ENCODE measurements around the gene NEUROG2.
"Not testable (repeated sequence)": the region's sequence is repeated elsewhere in the genome, so short reads cannot be mapped to it uniquely, and the experiment has no call there.

The NEUROG2 gene

DNA sequence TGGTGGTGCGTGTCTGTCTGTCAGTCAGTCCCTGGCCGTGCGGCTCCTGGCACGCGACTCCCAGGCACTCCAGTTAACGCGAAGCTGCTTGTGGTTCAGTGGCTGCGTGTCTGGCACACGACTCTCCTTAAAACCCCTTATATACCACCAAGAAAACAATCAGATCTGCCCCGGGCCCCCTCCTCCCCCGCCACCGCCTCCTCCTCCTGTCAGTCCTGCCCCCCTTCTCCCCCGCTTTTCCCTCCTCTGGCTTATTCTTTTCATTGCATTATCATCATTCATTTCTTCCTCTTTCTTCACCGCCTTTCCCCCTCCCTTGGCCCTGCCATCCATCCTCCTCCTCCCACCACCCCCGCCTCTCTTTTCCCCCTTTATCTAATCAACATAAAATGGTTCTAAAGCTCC is at the start of gene NEUROG2:
TSS of gene NEUROG2 (minus strand) at position 115 of the 405 bp plus-strand sequence. CDS start 705 bp downstream, outside the sequence.
- no peak for FAIRE-seq
- no peak for DNase-seq (ENCODE audit: low spot score)

DNA sequence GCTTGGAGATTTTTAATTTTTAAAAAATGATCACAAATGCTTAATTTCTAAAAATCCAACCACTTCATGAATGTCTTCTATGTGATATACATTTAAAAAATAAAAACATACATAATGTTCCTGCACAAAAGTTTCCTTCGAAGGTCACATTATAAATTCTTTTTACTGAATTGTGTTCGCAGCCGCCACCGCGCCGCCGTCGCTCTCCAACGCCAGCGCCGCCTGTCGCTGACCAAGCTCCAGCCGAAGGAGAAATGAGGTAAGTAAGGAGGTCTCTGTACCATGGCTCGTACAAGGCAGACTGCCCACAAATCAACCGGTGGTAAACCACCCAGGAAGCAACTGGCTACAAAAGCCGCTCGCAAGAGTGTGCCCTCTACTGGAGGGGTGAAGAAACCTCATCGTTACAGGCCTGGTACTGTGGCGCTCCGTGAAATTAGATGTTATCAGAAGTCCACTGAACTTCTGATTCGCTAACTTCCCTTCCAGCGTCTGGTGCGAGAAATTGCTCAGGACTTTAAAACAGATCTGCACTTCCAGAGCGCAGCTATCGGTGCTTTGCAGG is 48.8 kb upstream of the NEUROG2 start:
- DNase-seq (ENCODE audit: low spot score) (no peak), FAIRE-seq (no peak)

DNA sequence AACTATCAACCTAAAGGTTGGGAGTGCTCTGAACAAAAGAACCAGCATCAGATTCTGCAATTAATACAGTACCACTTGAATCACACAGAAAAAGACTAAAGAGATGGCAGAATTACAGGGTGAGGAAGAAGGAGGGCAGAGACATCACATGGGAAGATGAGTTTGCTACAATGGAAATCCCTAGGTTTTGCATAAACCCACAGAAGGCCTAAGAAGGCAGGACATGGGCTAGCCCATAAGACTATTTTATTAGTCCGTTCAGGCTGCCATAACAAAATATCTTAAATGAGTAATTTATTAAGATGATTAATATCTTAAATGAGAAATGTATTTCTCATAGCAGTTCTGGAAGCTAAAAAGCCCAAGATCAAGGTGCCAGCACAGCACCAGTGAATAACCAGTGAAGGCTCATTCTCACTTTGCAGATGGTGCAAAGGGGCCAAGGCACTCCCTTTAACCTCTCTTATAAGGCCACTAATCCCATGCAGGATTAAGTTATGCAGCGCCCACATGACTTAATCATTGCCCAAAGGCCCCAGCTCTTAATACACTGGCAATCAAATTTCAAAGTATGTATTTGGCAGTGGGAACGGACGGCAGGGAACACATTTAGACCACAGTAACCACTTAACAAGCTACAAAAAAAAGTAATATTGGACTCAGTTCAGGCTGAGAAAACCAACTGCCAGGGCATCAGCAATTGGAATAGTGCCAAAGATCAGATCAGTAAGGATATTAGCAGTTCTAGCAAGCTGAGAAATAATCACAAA is 47.6 kb upstream of the NEUROG2 start:
- FAIRE-seq, result no peak
- DNase-seq (ENCODE audit: low spot score), result no peak

DNA sequence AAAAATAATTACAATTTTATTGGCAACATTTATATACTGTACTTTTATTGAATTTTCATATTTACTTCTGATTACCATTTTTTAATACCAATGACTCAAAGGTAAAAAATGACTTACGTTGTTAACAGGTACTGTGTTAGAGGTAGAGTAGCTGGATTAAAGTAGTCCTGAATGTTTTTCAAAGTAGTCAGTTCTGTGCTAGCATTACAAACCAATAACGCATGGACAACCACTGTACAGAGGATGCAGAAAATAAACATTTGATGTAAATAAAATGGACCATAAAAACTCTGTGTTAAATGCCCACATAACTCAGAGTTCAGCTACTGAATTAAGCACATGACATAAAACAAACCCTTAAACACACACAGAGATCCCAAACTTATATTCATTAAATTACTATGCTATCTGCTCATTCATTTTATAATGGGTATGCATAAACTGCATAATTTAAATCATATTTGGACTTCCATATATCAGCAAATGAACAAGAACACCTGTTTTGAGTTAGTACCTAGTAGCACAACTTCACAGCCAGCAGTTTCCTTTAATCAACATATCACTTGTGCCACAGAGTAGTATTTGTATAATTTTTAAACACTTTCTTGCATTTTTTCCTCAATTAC is 46.4 kb upstream of the NEUROG2 start:
- DNase-seq (ENCODE audit: low spot score) (no peak), FAIRE-seq (no peak)

DNA sequence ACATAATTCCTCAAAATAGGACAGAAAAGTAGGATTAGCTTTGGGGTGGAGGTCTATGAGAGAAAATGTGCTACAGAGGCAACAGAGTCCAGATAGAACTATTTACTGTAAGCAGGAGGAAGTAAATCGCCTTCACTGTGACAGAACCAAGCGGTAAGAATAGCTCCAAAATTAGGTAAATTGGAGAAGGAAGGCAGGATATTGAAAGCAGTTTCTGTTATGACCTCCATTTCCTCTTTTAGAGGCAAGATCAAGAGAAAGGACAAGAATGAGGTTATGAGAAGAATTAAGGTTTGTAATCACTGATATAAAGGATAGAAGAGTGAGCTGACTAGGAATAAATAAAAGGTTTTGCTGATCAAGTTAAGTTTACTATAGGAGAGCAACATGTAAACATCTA is 44.1 kb upstream of the NEUROG2 start:
- no peak for FAIRE-seq

DNA sequence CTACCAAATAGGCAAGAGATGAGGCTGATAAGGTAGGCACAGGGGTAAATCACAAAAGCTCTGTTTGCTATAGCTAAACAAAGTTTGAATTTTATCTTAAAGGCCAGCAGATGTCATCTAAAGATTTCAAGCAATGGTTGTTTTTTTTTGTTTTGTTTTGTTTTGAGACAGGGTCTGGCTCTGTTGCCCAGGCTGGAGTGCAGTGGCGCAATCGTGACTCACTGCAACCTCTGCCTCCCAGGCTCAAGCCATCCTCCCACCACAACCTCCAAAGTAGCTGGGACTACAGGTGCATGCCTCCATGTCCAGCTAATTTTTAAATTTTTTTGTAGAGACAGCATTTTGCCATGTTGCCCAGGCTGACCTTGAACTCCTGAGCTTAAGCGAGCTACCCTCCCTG is 43.1 kb upstream of the NEUROG2 start:
- no peak for FAIRE-seq
- no peak for DNase-seq (ENCODE audit: low spot score)

More for the DNA sequence above, 44.1 kb upstream of the NEUROG2 start:
- DNase-seq (ENCODE audit: low spot score), result no peak

DNA sequence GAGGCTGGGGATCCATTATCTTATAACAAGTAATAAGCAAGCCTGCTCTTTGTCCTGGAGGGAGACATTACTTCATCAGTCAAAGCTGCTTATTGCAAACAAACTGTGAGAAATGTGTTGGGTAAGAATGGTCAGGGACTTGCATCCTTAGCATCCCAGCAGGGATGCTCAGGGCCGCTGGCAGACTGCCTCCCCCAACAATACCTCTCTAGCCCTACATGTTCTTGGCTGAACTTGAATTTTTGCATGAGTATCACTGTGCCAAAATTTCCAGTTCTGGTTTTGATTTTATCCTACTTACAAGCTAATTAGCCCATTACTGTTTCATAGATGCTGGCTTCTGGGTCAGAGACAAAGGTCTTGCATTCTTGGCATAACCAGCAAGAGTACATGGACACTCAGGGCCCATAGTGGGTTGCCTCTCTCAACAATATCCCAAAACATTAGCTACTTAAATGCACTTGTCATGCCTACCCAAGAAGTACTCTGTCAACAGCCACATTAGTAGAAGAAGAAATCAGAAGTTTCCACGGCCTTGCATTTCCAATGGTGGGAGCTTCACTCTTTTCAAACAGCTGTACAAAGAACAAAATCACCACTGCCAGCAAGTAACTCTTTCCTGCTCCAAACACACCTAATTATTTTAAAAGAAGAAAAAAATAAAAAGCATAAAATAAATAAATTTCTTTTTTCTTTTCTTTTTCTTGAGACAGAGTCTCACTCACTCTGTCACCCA is 41.9 kb upstream of the NEUROG2 start:
- DNase-seq (ENCODE audit: low spot score), result no peak
- no peak for FAIRE-seq

DNA sequence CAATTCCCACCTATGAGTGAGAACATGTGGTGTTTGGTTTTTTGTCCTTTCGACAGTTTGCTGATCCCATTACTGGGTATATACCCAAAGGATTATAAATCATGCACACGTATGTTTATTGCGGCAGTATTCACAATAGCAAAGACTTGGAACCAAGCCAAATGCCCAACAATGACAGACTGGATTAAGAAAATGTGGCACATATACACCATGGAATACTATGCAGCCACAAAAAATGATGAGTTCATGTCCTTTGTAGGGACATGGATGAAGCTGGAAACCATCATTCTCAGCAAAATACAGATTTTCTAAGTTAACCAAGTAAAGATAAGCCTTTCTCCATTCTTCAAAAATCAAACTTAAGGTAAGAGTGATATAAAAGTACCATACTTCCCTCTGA is 38.3 kb upstream of the NEUROG2 start:
- not testable (repeated sequence) for FAIRE-seq; DNase-seq (ENCODE audit: low spot score)

DNA sequence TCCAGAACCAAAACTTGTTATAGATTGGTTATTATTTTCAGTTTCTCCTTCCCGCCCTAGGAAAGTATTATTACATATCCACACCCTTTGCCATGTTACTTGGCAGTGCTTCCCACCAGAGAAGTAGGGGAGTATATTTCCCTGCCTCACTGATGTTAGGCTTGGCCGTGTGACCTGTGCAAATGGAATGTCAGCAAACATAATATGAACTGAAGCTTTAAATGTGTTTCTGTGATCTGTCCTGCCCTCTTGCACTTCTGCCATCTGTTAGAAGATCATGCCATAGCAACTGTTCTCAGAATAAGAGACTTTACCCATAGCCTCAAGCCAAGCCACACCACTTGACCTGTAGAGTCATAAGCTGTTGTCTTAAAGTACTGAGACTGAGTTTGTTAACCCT is 36.7 kb upstream of the NEUROG2 start:
- FAIRE-seq (peak; percentile 81), DNase-seq (ENCODE audit: low spot score) (peak; percentile 83)

DNA sequence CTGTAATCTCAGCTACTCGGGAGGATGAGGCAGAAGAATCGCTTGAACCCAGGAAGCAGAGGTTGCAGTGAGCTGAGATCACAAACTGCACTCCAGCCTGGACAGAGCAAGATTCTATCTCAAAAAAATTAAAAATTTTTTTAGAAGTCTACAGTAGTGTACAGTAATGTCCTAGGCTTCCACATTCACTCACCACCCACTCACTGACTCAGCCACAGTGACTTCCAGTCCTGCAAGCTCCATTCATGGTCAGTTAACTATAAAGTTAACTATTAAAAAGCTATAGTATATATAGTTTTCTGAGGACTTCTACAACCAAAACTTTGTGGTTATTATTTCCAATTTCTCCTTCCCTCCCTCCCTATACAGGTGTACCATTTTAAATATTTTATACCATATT is 34.7 kb upstream of the NEUROG2 start:
- FAIRE-seq (peak; percentile 95), DNase-seq (ENCODE audit: low spot score) (peak; percentile 73)

DNA sequence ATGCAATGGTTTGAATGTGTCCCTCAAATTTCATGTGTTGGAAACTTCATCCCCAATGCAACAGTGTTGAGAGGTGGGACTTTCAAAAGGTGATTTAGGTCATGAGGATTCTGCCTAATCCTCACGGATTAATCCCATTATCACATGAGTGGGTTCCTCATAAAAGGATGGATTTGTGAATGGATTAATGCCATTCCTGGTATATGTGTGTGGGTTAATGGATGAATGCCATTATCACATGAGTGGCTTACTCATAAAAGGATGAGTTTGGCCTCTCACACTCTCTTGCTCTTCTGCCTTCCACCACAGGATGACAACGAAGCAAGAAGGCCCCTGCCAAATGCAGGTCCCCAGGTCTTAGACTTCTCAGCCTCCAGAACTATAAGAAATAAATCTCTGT is 30.5 kb upstream of the NEUROG2 start:
- FAIRE-seq, result no peak

DNA sequence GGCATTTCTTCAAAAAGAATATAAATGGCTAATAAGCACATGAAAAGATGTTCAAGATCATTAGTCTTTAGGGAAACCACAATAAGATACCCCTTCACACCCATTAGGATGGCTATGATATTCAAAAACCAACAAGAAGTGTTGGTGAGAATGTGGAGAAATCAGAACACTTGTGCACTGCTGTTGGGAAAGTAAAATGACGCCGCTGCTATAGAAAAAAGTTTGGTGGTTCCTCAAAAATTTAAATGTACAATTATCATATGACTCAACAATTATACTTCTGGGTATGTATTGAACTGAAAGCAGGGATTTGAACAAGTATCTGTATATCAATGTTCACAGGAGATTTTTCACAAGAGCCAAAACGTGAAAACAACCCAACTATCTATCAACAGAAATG is 29.4 kb upstream of the NEUROG2 start:
- DNase-seq (ENCODE audit: low spot score) (no peak), FAIRE-seq (no peak)

More for the DNA sequence above, 30.5 kb upstream of the NEUROG2 start:
- no peak for DNase-seq (ENCODE audit: low spot score)

DNA sequence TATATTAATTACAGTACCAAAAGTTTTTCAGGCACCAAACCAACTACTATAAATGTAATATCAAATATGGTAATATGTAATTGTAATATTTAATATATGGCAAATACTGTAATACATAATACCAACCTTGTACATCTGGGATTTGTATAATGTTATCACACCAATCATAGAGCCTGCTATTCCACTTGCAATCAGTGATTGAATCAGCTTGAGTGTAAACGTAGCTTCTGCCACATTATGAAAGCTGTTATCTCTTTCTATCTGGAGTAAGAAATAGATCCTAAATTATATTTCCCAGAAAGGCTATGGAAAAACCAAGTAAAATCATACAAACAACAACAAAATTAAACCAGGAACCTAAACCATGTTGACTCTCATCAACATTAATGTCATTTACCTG is 24.7 kb upstream of the NEUROG2 start:
- FAIRE-seq, result no peak
- DNase-seq (ENCODE audit: low spot score), result no peak

DNA sequence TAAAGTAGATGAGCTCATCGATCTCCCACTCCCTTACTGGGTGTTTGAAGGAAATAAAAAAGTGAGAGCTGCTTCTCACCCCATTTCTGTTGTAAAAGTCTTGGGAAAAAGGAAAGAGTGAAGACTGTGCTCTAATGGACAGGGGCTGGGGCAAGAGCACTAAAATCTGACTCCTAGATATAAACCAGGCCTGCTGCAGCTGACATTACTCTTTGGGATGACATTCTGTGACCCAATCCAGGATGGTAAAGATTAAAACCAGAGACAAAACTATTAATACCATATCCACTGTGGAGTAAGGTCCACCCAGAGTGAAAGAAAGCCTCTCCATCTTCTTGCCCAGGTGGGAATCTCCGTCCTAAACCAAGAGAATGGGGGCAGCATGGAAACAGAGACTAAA is 20.1 kb upstream of the NEUROG2 start:
- FAIRE-seq (no peak), DNase-seq (ENCODE audit: low spot score) (no peak)

DNA sequence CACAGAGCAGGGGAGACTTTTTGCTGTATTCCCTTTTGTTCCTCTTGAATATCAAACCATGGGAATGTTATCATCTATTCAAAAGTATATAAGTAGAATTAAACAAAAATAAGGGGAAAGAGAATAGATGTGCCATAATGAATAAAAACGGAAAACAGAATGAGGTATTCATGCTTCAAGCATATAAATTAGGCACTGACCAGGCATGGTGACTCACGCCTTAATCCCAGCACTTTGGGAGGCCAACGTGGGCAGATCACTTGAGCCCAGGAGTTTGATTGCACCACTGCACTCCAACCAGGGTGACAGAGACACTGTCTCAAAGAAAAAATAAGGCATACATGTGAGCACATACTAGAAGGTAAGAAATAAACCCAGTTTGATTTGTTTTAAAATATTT is 16.3 kb upstream of the NEUROG2 start:
- peak; percentile 46 for DNase-seq (ENCODE audit: low spot score)
- peak; percentile 74 for FAIRE-seq

DNA sequence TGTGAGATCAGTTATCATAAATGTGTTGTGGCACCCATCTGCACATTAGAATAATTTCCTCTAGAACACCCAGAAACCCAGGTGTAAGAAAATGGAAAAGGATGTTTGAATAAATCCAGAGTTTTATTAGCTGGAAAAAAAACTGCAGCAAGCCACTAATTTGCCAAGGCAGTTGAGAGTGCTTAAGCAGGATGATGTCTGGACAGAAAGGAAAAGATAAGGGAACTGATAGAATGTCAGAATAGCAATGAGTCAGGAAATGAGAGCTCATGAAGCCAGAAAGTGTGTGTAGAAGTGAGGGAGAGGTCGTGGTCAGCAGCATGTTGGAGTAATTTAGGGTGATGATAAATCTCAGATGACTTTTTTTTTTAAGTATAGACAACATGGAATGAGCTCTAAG is 15.2 kb upstream of the NEUROG2 start:
- FAIRE-seq, result no peak
- peak; percentile 23 for DNase-seq (ENCODE audit: low spot score)

DNA sequence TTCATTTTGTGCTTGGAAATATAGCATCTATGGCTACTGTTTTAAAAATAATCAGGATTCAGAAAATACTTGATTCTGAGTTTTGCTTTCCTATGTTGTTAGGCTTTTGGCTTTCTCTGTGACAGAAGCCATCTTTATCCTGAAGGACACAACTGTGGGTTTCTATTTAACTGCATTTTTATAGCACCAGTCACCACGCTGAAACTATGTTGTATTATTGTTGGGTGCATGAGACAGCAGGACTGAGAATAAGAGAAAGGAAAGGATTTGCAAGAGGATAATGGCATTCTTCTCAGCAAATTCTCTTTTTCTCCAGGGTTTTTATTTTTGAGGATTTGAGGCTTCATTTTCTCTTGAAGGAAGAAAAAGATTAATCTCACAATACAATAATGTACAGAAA is 10.1 kb upstream of the NEUROG2 start:
- FAIRE-seq (no peak), DNase-seq (ENCODE audit: low spot score) (no peak)

DNA sequence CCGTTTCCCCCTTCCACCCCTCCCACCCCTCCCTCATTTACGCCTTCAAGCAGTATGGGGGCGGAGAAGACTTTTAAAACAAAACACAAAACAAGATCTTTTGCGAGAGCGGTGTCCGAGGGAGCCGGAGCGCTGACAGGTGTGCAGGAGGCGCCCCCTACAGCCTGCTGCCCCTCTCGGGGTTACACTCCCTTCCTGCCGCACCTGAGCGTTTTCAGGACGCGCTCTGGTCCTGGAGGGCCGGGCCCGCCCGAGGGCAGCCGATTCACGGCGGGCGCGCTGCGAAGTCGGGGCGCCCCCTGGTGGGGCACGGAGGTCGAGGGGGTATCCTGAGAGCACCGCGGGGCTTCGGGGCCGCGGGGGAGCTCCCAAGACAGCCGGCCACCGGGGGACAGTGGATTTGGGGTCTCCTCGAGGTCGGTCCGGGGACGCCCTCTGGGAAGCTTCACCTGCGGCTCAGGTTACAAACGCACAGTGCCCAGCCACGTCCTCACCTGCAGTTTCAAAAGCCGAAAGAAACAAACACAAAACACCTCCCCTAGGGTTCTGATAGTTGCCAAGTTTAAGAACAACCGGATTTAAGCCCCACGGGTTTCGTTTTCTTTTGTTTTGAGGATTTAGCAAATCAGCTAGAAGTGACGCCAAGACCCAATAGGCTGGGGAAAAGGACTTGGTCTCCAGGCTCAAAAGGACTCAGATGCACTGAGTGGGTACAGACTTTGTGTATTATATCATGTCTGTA is 8.0 kb upstream of the NEUROG2 start:
- FAIRE-seq (no peak), DNase-seq (ENCODE audit: low spot score) (no peak)

DNA sequence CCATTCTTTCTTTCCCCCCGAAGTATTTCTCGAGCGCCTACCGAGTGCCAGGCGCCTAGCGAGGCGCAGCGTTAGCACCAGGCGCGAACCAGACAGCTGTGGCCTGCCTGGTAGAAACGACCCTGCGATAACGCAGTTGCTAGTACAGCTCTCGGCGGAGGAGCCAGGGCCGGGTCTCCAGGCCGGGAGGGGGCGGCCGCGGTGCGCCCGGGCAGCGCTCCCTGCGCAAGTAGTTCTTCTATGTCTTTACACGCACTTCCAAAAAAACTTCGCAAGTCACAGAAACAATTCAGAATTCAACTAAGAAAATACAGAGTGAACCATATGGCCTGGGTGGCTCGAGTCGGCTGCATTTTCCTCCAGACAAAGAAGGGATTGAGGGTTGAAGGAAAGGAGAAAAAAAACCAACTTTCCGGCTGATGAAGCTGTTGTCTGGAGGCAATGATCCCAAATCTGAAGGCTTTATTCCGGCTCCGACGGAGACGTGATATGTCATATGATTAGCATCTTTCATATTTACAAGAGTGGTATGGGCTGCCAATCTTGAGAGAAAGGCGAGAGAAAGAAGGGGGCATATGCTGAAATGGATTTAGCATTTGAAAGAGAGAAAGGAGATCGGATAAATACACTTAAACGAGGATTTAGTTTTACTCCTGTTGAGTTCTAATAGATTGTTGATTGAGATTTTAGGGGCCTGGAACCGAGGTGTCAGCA is 7.2 kb upstream of the NEUROG2 start:
- no peak for DNase-seq (ENCODE audit: low spot score)
- FAIRE-seq, result no peak

DNA sequence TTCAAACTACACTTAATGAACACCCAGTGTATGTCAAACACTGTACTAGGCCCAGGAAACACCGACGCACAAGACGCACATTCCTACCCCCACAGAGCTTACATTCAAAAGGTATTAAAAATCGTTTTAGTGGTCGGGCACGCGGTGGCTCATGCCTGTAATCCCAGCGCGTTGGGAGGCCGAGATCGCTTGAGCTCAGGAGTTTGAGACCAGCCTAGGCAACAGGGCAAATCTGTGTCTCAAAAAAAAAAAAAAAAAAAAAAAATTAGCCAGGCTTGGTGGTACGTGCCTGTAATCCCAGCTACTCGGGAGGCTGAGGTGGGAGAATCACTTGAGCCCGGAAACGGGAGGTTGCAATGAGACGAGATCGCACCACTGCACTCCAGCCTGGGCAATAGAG is 6.5 kb upstream of the NEUROG2 start:
- FAIRE-seq; DNase-seq (ENCODE audit: low spot score): not testable (repeated sequence)
